Kidney epithelial cell (primary cell): ENCODE data around the gene PIGA. TPM values are rescaled to one million over a fixed set of nuclear protein-coding genes. Genes with fewer than 3 reads are reported as not detected.

Experiments
- DNase-seq: peaks from one replicate; pipeline ENCODE4 v3.0.0-alpha.2; 2010; ENCODE audit warnings: low read depth
- H3K27me3 ChIP-seq: 2 replicates; pipeline ENCODE4 v1.6.0; 2011; ENCODE audit warnings: low read length; ENCODE audit not compliant: control insufficient read depth, insufficient read depth
- H3K36me3 ChIP-seq: 2 replicates; pipeline ENCODE4 v1.5.1; 2011; ENCODE audit warnings: low read length; ENCODE audit not compliant: control insufficient read depth, insufficient read depth
- H3K4me3 ChIP-seq: 2 replicates; pipeline ENCODE4 v1.5.1; 2011; ENCODE audit warnings: low read depth, mild to moderate bottlenecking, control low read depth, low read length
- total RNA-seq: library from RNA; depleted of rRNA; stranded (reverse); fragments of >200 nt; gene quantifications from 2 replicates; pipeline ENCODE4 v1.2.3, GENCODE V29; 2015
- TF ChIP-seq, protein P1 (sequence below): IDR thresholded peaks from 2 replicates; pipeline ENCODE4 v1.5.1; 2011; ENCODE audit warnings: mild to moderate bottlenecking, moderate library complexity, low read length, control low read depth, inconsistent platforms; ENCODE audit not compliant: insufficient read depth, poor library complexity, severe bottlenecking

The PIGA gene
- total RNA-seq, 1 donor from 2014 or later, result 18.6 TPM

GRCh38 chrX:15349046-15349445 lies 13.7 kb upstream of the PIGA start:
- Histone ChIP-seq H3K27me3 (no peaks in the 10 kb centered on the region), H3K4me3 (no peak overlapping the region), H3K36me3 (no peaks in the 10 kb centered on the region)
- DNase-seq, result no peak
- TF ChIP-seq, protein P1, sequence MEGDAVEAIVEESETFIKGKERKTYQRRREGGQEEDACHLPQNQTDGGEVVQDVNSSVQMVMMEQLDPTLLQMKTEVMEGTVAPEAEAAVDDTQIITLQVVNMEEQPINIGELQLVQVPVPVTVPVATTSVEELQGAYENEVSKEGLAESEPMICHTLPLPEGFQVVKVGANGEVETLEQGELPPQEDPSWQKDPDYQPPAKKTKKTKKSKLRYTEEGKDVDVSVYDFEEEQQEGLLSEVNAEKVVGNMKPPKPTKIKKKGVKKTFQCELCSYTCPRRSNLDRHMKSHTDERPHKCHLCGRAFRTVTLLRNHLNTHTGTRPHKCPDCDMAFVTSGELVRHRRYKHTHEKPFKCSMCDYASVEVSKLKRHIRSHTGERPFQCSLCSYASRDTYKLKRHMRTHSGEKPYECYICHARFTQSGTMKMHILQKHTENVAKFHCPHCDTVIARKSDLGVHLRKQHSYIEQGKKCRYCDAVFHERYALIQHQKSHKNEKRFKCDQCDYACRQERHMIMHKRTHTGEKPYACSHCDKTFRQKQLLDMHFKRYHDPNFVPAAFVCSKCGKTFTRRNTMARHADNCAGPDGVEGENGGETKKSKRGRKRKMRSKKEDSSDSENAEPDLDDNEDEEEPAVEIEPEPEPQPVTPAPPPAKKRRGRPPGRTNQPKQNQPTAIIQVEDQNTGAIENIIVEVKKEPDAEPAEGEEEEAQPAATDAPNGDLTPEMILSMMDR, result peak; percentile 63

DNA sequence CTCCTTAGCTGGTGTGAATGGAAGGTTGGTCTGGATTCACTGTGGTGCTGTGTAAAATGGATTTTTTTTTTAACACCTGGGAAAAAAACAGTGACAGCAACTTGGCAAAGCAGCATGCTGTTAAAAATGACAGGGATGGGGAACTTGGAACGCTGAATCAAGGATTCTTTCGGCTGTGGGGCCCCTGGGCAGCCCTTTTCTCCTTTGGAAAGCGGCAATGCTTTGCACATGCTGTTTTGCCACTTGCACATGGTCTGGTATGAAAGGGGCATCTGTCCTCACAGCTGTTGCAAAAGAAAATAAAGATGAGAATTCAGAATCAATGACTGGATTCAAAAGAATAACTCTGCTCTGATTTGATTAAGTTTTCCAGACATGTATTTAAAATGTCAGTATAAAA lies 10.7 kb upstream of the PIGA start:
- H3K36me3 ChIP-seq, result no peaks in the 10 kb centered on the region
- TF ChIP-seq, protein P1, result no peak
- no peak overlapping the region for H3K4me3 ChIP-seq
- H3K27me3 ChIP-seq, result no peaks in the 10 kb centered on the region
- DNase-seq, result no peak

DNA sequence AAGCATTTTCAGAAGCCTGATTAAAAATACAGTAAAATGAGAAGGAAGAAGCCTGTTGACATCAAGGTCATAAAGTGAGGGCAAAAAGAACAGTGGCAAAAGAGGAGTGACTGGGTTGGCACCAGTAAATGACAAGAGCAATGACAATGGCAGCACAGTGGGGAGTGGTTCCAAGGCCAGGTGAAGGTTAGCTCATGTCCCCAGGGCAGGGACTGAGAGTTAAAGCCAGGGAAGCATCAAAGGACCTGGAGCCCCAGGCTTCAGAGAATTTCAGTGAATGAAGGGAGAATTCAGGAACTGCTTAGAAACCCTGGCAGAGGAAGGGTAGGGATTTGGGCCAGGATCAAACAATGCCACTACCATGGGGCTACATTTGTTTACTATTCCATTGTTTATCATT lies 8.8 kb upstream of the PIGA start:
- Histone ChIP-seq H3K4me3 (no peak overlapping the region), H3K36me3 (no peaks in the 10 kb centered on the region), H3K27me3 (no peaks in the 10 kb centered on the region)
- DNase-seq, result no peak
- TF ChIP-seq, protein P1, result no peak

- H3K27me3 ChIP-seq, result no peaks in the 10 kb centered on the region
- no peak for DNase-seq
- H3K4me3 ChIP-seq, result no peak overlapping the region
- no peaks in the 10 kb centered on the region for H3K36me3 ChIP-seq
- TF ChIP-seq, protein P1, result no peak
Measured at GRCh38 chrX:15343075-15343476, 7.8 kb upstream of the PIGA start.

GRCh38 chrX:15340867-15341266 lies 5.5 kb upstream of the PIGA start:
- no peak for DNase-seq
- H3K27me3 ChIP-seq, result no peaks in the 10 kb centered on the region
- TF ChIP-seq, protein P1, result no peak
- H3K36me3 ChIP-seq, result no peaks in the 10 kb centered on the region
- H3K4me3 ChIP-seq, result no peak overlapping the region

GRCh38 chrX:15336023-15336413 lies 695 bp upstream of the PIGA start:
- H3K36me3 ChIP-seq, result no peaks in the 10 kb centered on the region
- peak; percentile 29 for DNase-seq
- TF ChIP-seq, protein P1, result no peak
- H3K4me3 ChIP-seq, result peak overlapping the region; percentile 39
- H3K27me3 ChIP-seq, result no peaks in the 10 kb centered on the region
